ENCODE data around the gene TOMM20.

TOMM20 gene

DNA sequence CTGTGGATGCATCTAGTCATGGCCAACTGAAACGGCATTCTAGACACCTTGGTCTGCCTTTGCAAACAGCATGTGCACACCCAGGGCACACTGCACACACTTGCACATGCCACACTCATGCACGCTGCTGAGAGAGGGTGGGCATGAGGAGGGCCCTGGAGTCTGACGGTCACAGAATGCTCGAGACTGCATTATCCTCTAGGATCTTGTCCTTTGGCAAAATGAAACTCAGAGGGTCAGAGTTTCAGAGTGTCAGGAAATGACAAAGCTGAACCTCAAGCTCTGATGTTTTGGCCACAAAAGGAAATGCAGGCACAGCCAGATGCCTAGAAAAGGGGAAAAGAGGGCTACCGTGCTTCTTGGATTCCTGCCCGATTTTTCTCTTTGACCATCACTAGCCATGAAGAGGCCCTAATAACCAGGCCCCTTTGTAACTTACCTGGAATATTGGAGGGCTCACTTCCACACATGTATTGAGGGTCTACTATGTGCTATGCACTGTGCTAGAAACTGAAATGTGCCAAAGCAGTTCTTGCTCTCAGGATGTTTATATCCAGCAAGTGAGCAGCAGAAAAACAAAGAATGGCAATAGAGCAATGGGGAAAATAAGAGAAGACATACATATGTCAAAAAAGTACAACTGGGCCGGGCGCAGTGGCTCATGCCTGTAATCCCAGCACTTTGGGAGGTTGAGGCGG, 65.4 kb downstream of the TOMM20 start:
- Histone ChIP-seq H3K4me1 (ENCODE audit: control insufficient read depth, insufficient read depth, low read length) (peaks cover 7% of the 10 kb centered on the region), H3K36me3 (ENCODE audit: control insufficient read depth in 2 of 2, insufficient read depth in 1 of 2, low read length in 2 of 2) (no peaks in the 10 kb centered on the region), H3K27ac (ENCODE audit: extremely low read depth, low read depth, low read length) (no peak overlapping the region), H3K9me3 (ENCODE audit: control insufficient read depth, insufficient read depth, low read depth, low read length) (no peaks in the 10 kb centered on the region), H3K4me3 (ENCODE audit: low read depth, low read length) (no peak overlapping the region)
- no peak for TF ChIP-seq ZNF423 (tag by site-specific recombination; IDR thresholded peaks at IDR 0.05)
- TF ChIP-seq ZSCAN4 (tag by site-specific recombination; IDR thresholded peaks at IDR 0.05) = 0 out of 2 replicates have a peak, but pooled peaks have one; percentile 49
- CTCF ChIA-PET = no interaction called here
- POLR2A ChIA-PET = no interaction called here

- H3K4me3 ChIP-seq (ENCODE audit: low read depth, low read length) = no peak overlapping the region
- H3K4me1 ChIP-seq (ENCODE audit: control insufficient read depth, insufficient read depth, low read length) = no peaks in the 10 kb centered on the region
- H3K27ac ChIP-seq (ENCODE audit: extremely low read depth, low read depth, low read length) = no peak overlapping the region
- ChIA-PET POLR2A (no interaction called here), CTCF (interaction anchor here (0.7 to 1.3 kb wide), 4 partner anchors 26 to 64 kb away, joined by 3 to 4 read pairs (median 4); no protein-coding TSS in a partner anchor)
- H3K36me3 ChIP-seq (ENCODE audit: control insufficient read depth in 2 of 2, insufficient read depth in 1 of 2, low read length in 2 of 2) = no peaks in the 10 kb centered on the region
- TF ChIP-seq OSR2 (tag by site-specific recombination; IDR thresholded peaks at IDR 0.05) (peak; percentile 39; the same call in 1 of the 2 replicates), ZNF747 (tag by site-specific recombination; IDR thresholded peaks at IDR 0.05) (no peak), ZNF426 (tag by site-specific recombination; IDR thresholded peaks at IDR 0.05) (no peak), ZNF416 (tag by site-specific recombination; IDR thresholded peaks at IDR 0.05) (no peak), SCRT2 (tag by site-specific recombination; IDR thresholded peaks at IDR 0.05) (peak; percentile 66)
- no peaks in the 10 kb centered on the region for H3K9me3 ChIP-seq (ENCODE audit: control insufficient read depth, insufficient read depth, low read depth, low read length)
Observed at GRCh38 chr1:235060607-235061470, 67.8 kb downstream of the TOMM20 start.
